Measurements from ENCODE around the gene TTC6.
"Not testable (repeated sequence)": the region's sequence is repeated elsewhere in the genome, so short reads cannot be mapped to it uniquely, and the experiment has no call there.

The TTC6 gene, protein sequence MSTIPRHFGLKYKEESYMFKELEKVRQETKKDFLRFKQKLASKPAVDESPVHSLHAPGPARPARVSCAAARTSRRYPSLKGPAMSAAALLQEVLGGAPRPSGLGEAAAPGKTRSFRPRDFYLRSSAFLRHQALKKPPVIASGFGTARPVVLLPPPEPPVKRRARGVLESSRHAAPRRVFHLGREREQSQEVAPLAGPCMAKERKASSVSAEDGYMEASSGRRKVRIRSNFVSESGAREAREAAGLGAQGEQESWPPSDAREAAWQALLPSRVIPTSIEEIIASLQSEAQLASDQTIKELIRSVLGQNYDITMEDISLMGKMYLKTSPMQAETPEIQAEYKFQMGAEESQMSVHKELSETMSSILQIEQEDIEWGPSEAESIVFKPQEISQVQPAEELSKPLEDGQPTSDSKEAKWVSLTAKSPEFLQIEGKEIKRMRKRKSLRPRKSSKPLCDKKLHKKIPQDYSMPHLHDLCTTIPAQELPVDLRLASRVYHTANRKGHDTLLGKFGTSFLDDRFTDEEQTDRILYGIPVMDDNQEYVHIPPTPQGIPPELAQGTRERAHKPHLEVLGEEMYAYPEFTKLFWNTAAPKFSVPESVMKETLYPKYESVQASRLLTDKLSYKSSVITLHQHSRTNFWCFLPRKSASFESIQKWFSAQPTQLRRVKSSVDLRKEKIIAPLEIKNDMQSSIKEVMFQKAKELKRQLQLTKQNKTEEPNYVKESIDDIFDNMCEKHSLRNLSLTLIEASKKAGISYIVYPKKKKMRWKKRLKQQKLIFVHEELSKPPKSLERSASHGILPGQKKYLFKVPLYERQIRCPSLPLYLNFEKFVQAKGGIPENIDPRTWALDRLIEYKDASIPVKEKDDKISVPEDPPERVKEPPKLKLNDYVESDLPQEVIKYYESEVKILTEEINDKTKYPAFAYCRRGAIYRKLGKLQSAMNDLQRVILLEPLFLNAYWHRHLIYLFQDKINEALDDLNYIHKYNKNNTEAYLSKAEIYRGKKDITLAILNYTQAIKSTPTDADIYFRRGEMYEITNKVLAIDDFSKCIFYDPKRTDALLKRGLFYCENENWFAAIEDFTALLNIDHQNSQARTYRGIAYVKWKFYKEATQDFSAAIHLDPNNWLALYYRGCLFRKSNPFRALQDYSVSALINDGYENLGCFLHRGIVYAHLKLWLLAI (N-terminal part only)

DNA sequence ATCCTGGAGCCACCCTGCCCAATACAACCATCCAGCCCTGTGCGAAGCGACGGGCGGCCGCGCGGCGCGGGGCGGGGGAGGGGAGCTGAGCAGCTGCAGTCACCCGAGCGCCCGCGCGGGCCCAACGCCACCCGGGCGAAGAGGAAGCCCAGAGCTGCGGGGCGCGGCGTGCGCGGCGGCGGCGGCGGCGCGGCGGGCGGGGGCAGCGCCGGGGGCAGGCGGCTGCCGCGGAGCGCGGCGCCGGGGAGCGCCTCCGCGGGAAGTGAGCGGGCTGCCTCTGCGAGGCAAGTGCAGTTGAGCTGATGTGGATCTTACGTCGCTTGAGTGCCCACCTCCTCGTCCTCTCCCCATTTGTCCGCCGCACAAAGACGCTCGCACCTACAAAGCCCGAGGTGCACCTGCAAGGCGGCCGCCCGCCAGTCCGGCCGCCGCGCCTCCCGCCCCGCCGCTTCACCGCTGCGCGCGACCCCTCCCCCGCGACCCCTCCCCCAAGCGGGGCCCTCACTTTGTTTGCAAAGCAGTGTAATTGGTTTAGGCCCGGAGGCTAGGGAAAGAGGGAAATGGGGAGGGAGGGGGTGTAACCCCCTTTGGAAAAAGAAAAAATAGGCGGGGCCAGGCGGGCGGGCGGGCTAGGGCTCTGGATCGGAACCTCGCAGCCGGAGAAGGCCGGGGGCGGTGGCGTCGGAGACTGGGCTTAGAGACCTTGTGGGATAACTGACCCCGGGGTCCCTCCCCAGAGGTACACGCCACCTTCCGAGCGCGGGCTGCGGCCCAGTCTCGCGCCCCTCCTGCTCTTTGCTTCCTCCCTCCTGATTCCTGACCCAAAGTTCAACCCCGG is at the start of gene TTC6, which contains the start of gene FOXA1:
TTC6 (plus strand) TSS at position 659 of the 838 bp plus-strand sequence. CDS start 26,436 bp downstream, outside the sequence.
FOXA1 (minus strand) TSS at position 279 of the 838 bp plus-strand sequence; CDS start at position 2, 277 bp downstream.
- peak; percentile 19 for DNase-seq

DNA sequence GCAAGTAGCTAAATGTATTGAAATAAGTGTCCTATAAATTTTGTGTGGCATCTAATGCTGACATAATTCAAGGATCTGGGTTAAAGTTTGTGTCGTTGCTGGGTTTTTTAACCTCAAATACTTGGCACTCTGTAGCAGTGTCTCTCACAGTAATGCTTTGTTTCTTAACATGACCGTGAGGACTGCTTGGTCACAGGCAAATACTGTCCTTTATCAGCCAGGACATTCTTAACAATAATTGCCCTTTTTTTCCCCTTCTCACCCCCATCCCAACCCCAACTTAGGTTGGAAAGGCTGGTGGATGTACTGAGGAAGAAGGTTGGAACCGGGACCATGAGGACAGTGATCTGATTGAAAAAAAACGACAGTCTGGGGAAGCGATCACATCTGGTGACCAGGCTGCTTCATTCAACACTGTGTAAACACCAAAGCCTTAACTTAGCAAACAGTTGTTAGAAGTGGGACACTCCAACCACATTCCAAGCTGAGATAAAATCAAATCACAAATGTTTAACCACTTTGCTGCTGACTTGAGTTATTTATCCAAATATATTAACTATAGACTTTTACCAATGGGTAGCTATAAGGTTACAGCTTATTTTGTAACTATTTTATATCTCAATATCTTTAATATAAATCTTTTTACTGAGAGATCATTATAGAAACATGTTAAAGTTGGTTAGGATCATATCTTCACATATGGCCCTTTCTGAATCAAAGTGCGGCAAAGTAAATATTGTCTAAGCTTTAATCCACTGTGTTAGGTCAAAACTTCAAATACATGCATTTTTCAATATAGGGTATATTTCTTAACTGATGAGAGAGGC is 48.6 kb upstream of the TTC6 start:
- no peak for DNase-seq

GRCh38 chr14:37550511-37550910 is 44.9 kb upstream of the TTC6 start:
- DNase-seq, result no peak

GRCh38 chr14:37551119-37551518 is 44.3 kb upstream of the TTC6 start:
- DNase-seq, result no peak

- no peak for DNase-seq
Measured at GRCh38 chr14:37553935-37554550, 41.4 kb upstream of the TTC6 start.

- DNase-seq, result not testable (repeated sequence)
Measured at GRCh38 chr14:37555596-37555995, 39.8 kb upstream of the TTC6 start.

DNA sequence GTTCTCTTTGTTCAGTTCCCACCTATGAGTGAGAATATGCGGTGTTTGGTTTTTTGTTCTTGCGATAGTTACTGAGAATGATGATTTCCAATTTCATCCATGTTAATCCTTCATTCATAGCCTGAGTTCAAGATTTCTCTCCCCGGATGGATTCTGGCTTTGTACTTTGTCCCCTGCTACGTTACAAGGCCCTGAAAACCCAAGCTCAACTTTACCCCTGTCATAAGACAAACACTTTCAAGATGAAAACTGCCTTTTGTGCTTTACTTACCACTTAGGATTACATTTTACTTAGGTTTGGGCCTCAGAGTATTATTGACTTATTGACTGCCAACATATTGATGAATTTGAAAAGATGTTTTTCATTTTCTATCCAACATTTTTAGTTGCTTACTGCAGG is 36.7 kb upstream of the TTC6 start:
- no peak for DNase-seq

- no peak for DNase-seq
Measured at GRCh38 chr14:37559386-37559785, 36.0 kb upstream of the TTC6 start.

DNA sequence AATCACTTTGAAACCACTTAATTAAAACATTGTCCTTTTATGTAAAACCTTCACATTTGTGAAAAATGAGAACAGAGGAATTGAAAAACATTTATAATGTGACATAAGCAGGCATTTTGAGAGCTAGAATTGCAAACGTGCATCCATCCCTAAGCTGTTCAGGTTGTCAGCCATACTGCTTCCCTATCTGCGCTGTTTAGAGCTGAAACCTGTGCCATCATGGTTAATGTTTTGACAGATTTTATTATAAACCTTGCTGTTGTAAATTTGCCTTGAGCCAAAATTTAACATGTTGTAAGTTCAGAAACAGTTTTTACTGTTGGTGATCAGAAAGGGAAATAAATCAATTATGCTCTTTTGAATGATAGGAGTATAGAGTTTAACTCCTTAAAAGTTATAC is 32.2 kb upstream of the TTC6 start:
- no peak for DNase-seq

- DNase-seq, result no peak
Measured at GRCh38 chr14:37565550-37565949, 29.9 kb upstream of the TTC6 start.

- DNase-seq, result no peak
Measured at GRCh38 chr14:37566811-37567371, 28.5 kb upstream of the TTC6 start.

DNA sequence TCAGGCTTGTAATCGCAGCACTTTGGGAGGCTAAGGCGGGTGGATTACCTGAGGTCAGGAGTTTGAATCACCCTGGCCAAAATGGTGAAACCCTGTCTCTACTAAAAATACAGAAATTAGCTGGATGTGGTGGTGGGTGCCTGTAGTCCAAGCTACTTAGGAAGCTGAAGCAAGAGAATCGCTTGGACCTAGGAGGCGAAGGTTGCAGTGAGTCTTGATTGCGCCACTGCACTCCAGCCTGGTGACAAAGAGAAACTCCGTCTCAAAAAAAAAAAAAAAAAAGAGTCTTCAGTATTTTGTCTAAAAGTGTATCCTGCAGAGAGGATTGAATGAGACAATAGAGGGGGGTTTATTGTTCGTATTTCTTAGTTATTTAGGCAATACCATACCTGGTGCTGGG is 25.7 kb upstream of the TTC6 start:
- no peak for DNase-seq

DNA sequence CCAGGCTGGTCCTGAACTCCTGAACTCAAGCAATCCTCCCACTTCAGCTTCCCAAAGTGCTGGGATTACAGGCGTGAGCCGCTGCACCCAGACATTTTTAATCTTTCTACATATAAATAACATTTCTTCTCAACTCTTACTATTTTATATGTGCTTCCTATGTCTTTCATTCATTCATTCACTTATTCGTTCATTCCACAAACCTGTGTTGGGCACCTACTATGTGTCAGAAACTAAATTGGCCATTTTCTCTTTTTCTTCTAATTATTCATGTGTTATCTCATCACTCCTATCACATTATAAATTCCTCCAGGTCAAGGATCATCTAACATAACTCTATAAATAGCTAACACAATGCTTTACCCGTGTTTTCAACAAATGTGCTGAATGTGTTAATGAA is 24.0 kb upstream of the TTC6 start:
- no peak for DNase-seq

DNA sequence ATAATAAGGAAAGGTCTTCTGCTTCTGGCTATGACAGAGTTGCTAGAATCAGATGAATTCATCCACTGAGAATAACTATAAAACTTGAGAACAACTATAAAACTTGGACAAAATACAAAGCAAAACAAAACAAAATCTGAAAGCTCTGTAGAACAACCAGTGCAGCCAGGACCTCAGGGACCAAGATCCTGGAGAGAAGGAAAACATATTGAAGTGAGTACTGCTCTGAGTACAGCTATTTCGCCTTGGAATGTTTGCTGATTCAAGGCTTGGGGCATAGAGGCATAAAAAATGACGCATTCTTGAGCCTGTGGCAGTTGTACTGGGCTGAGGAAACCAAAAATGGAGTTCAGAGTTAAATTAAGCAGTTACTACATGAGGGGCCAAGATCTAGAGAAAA is 22.1 kb upstream of the TTC6 start:
- no peak for DNase-seq

GRCh38 chr14:37579274-37579673 is 16.2 kb upstream of the TTC6 start:
- no peak for DNase-seq

DNA sequence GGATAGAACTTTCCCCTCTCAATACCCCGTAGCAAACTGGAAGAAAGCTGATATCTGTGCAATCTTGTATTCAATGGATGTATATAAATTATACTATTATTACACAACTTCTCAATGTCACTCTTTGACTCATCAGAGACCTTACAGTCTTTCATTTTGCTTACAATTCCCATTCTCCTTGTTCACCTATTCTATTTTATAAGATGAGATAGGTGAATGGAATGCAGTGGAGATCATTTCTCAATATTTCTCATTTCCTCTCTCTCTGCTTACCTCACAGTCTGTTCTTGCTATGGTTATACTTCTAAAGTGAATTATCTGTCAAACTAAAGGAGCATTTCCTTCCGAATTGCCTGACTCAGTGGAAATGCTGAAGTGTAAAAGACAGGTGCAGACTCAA is 15.3 kb upstream of the TTC6 start:
- no peak for DNase-seq

DNA sequence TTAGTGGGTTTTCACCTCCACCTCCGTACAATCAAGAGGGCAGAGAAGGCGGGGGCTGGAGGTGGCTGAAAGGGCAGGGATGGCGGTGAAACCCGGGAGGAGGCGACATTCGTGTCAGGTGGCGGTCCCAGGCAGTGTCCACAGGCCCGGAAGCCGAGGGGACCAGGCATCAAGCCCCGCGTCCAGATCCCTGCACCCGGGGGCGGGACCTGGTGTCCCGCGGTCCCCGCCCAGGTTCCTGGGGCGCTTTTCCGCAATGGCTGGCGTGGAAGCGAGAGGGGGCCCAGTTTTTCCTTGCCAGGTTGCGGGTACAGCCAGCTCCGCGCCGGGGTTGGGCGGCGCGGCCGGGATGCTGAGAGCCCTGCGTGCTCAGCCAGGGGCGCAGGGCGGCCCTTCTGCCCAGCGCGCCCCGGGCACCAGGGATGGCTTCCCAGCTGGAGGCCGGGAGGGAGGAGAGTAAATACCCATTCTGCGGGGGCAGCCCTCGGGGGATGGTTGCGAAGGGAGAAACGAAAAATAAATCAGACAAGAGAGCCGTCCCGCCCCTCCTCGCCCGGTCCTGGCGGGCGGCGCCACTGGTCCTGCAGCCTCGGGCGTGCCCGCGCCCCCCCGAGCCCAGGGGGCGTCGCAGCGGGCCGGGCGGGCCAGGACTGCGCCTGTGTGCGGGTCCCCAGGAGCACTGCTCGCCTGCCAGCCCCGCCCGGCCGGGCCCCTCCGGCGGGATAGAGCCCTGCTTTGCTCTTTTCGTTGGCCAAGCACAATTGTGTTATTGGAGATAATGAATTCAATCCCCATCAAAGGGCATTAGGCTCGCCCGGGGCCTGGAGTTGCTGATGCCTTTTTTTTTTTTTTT is 11.8 kb upstream of the TTC6 start:
- DNase-seq, result no peak

GRCh38 chr14:37584211-37585100 is 11.0 kb upstream of the TTC6 start:
- DNase-seq, result no peak
